Muscle of arm (tissue), 12 donors: ENCODE measurements around the gene COG5. TPM values are rescaled to one million over a fixed set of nuclear protein-coding genes. Genes with fewer than 3 reads are reported as not detected.
A peak's percentile ranks its signal among the peaks of the same experiment; 100 is the strongest.

Experiments
- DNase-seq: peaks from one replicate; pipeline ENCODE4 v3.0.0-alpha.2; 2013
- polyA plus RNA-seq, 12 donors: library from polyadenylated mRNA; unstranded; fragments of 120-200 nt; gene quantifications; one replicate each; pipeline ENCODE4 v1.2.1, GENCODE V29; 2013; ENCODE audit not compliant: insufficient read length in 12 of 12

COG5 gene
- polyA plus RNA-seq, 12 donors: 15.3 to 38.3 (median 30.3) TPM; not detected in 1

- DNase-seq: no peak
Observed at GRCh38 chr7:107464666-107465226, 99.0 kb downstream of the COG5 start.

GRCh38 chr7:107463139-107464078 lies 100.3 kb downstream of the COG5 start:
- DNase-seq: peak; percentile 44

GRCh38 chr7:107461938-107462533 lies 101.7 kb downstream of the COG5 start:
- DNase-seq: no peak

GRCh38 chr7:107453388-107453787 lies 110.3 kb downstream of the COG5 start:
- no peak for DNase-seq

GRCh38 chr7:107450970-107451369 lies 112.8 kb downstream of the COG5 start:
- no peak for DNase-seq

GRCh38 chr7:107446988-107447387 lies 116.7 kb downstream of the COG5 start:
- DNase-seq: no peak

GRCh38 chr7:107446531-107446930 lies 117.2 kb downstream of the COG5 start:
- DNase-seq: no peak

GRCh38 chr7:107442678-107443077 lies 121.0 kb downstream of the COG5 start:
- DNase-seq: no peak

GRCh38 chr7:107441581-107442422 lies 121.9 kb downstream of the COG5 start:
- no peak for DNase-seq

- no peak for DNase-seq
Observed at GRCh38 chr7:107439025-107439424, 124.7 kb downstream of the COG5 start.

GRCh38 chr7:107435749-107436148 lies 128.0 kb downstream of the COG5 start:
- no peak for DNase-seq

- DNase-seq: no peak
Observed at GRCh38 chr7:107432261-107432660, 131.5 kb downstream of the COG5 start.

- no peak for DNase-seq
Observed at GRCh38 chr7:107430057-107430456, 133.7 kb downstream of the COG5 start.

- no peak for DNase-seq
Observed at GRCh38 chr7:107428642-107429041, 135.1 kb downstream of the COG5 start.

- no peak for DNase-seq
Observed at GRCh38 chr7:107427462-107427861, 136.3 kb downstream of the COG5 start.

GRCh38 chr7:107414198-107414597 lies 149.5 kb downstream of the COG5 start:
- DNase-seq: no peak

GRCh38 chr7:107408349-107408748 lies 155.4 kb downstream of the COG5 start:
- no peak for DNase-seq

GRCh38 chr7:107405559-107405958 lies 158.2 kb downstream of the COG5 start:
- no peak for DNase-seq

GRCh38 chr7:107404740-107405537 lies 158.8 kb downstream of the COG5 start:
- no peak for DNase-seq

GRCh38 chr7:107398161-107398560 lies 165.6 kb downstream of the COG5 start:
- DNase-seq: no peak

GRCh38 chr7:107396990-107397389 lies 166.7 kb downstream of the COG5 start:
- DNase-seq: no peak
